HL-60 (cell line): ENCODE results near the gene BRME1.

Experiments used
- DNase-seq, 2 experiments: peaks; one replicate each; pipeline ENCODE4 v3.0.0-alpha.2; 2010 to 2020; ENCODE audit warnings: low read depth in 1 of 2, low spot score in 1 of 2
- H3K27ac ChIP-seq: fragments of 250-450 bp; sonication (Bioruptor Pico); replicated peaks from 2 replicates; pipeline ENCODE4 v1.5.1; 2020; ENCODE audit warnings: mild to moderate bottlenecking, moderate library complexity
- H3K27me3 ChIP-seq: fragments of 250-450 bp; sonication (Bioruptor Pico); 2 replicates; pipeline ENCODE4 v1.5.1; 2021; ENCODE audit warnings: mild to moderate bottlenecking, moderate library complexity; ENCODE audit not compliant: insufficient read depth, poor library complexity, severe bottlenecking
- H3K4me3 ChIP-seq: replicated peaks from 2 replicates; pipeline ENCODE4 v1.5.1; 2011; ENCODE audit warnings: mild to moderate bottlenecking, control low read depth, low read length; ENCODE audit not compliant: insufficient read depth
- GABPA ChIP-seq: IDR thresholded peaks from 2 replicates; pipeline ENCODE4 v1.6.1; 2012; ENCODE audit warnings: low read depth
- POLR2AphosphoS5 ChIP-seq: IDR thresholded peaks from 2 replicates; pipeline ENCODE4 v1.6.1; 2012; ENCODE audit warnings: low read depth
- REST ChIP-seq: IDR thresholded peaks from 2 replicates; pipeline ENCODE4 v1.6.1; 2012; ENCODE audit warnings: low read depth; ENCODE audit not compliant: insufficient replicate concordance
- SPI1 ChIP-seq: IDR thresholded peaks from 2 replicates; pipeline ENCODE4 v1.6.1; 2012; ENCODE audit warnings: low read depth, mild to moderate bottlenecking, borderline replicate concordance
- TF ChIP-seq, protein P1 (sequence below): IDR thresholded peaks from one replicate; pipeline ENCODE4 v1.5.1; 2011; ENCODE audit warnings: low read length, control low read depth, inconsistent platforms; ENCODE audit not compliant: insufficient read depth

Gene BRME1

DNA sequence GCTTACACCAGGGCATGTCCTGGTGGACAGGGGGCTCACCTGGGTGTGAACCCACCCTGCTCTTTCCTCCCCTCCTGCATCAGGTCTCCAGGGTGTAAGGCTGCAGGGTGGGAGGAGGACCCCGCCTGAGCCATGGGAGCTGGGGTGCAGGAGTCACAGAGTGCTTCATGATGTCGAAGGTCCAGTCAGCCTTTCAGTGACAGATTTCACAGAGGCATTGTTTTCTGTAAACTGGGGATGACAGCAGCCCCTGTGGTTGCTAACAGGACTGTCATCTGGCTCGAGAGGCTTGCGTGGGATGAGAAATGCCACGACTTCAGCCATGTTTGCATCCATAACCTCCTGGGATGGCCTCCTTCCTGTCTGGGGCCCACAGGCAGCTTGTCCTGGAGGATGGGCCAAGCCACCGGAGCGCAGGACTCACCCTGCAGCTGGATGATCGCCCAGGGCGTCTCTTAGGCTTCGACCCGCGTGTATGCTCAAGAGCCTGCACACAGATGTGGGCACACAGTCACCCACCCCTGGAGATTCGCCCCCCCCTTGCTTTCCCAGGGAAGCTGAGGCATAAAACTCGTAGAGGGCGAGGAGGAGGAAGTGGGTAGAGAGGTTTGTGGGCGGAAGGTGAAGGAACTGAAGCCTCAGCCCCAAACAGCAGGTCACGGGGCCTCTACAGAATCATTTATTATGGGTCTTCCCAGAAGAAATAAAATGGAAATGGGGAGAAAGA is 24.1 kb downstream of the BRME1 start:
- DNase-seq: peak; percentile 57
- H3K27ac ChIP-seq: peak overlapping the region; percentile 47
- H3K4me3 ChIP-seq: no peak overlapping the region
- TF ChIP-seq SPI1: peak; percentile 78
- TF ChIP-seq, protein P1, sequence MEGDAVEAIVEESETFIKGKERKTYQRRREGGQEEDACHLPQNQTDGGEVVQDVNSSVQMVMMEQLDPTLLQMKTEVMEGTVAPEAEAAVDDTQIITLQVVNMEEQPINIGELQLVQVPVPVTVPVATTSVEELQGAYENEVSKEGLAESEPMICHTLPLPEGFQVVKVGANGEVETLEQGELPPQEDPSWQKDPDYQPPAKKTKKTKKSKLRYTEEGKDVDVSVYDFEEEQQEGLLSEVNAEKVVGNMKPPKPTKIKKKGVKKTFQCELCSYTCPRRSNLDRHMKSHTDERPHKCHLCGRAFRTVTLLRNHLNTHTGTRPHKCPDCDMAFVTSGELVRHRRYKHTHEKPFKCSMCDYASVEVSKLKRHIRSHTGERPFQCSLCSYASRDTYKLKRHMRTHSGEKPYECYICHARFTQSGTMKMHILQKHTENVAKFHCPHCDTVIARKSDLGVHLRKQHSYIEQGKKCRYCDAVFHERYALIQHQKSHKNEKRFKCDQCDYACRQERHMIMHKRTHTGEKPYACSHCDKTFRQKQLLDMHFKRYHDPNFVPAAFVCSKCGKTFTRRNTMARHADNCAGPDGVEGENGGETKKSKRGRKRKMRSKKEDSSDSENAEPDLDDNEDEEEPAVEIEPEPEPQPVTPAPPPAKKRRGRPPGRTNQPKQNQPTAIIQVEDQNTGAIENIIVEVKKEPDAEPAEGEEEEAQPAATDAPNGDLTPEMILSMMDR: no peak
- no peaks in the 10 kb centered on the region for H3K27me3 ChIP-seq

- H3K4me3 ChIP-seq: no peak overlapping the region
These were observed 24.6 kb downstream of the BRME1 start for GRCh38 chr19:13881251-13881691.

GRCh38 chr19:13880059-13881043 is 25.6 kb downstream of the BRME1 start:
- no peak for TF ChIP-seq REST
- TF ChIP-seq, protein P1: peak; percentile 86
- DNase-seq: peak; percentile 93 to 96

More at GRCh38 chr19:13881251-13881691, 24.6 kb downstream of the BRME1 start:
- no peak for TF ChIP-seq POLR2AphosphoS5
- no peak for TF ChIP-seq GABPA
- no peak for TF ChIP-seq SPI1
- TF ChIP-seq REST: no peak
- TF ChIP-seq, protein P1: no peak
- Histone ChIP-seq H3K27me3 (no peaks in the 10 kb centered on the region), H3K27ac (peak overlapping the region; percentile 47; the same call in 1 of the 2 replicates)
- DNase-seq: no peak

More at GRCh38 chr19:13880059-13881043, 25.6 kb downstream of the BRME1 start:
- H3K4me3 ChIP-seq: no peak overlapping the region
- H3K27ac ChIP-seq: peak overlapping the region; percentile 20; the same call in 1 of the 2 replicates
- H3K27me3 ChIP-seq: no peaks in the 10 kb centered on the region
